ENCODE results near the gene ITIH4.

ITIH4 gene

GRCh38 chr3:52798376-52798977 is 32.0 kb downstream of the ITIH4 start:
- no peaks in the 10 kb centered on the region for H3K4me1 ChIP-seq (ENCODE audit: control insufficient read depth, insufficient read depth, low read length)
- no peaks in the 10 kb centered on the region for H3K9me3 ChIP-seq (ENCODE audit: control insufficient read depth, insufficient read depth, low read length)
- H3K27ac ChIP-seq (ENCODE audit: low read depth, low read length) = no peak overlapping the region
- no peak overlapping the region for H3K9ac ChIP-seq (ENCODE audit: low read depth, low read length)
- no peaks in the 10 kb centered on the region for H3K27me3 ChIP-seq (ENCODE audit: control insufficient read depth, insufficient read depth, low read length)
- H3K36me3 ChIP-seq (ENCODE audit: control insufficient read depth, insufficient read depth, low read length) = no peaks in the 10 kb centered on the region
- no peak overlapping the region for H3K4me3 ChIP-seq (ENCODE audit: low read depth, low read length)

- Histone ChIP-seq H3K9me3 (ENCODE audit: control insufficient read depth, insufficient read depth, low read length) (no peaks in the 10 kb centered on the region), H3K9ac (ENCODE audit: low read depth, low read length) (no peak overlapping the region), H3K36me3 (ENCODE audit: control insufficient read depth, insufficient read depth, low read length) (no peaks in the 10 kb centered on the region), H3K27me3 (ENCODE audit: control insufficient read depth, insufficient read depth, low read length) (no peaks in the 10 kb centered on the region), H3K27ac (ENCODE audit: low read depth, low read length) (no peak overlapping the region), H3K4me3 (ENCODE audit: low read depth, low read length) (no peak overlapping the region), H3K4me1 (ENCODE audit: control insufficient read depth, insufficient read depth, low read length) (no peaks in the 10 kb centered on the region)
These were observed 34.1 kb downstream of the ITIH4 start for GRCh38 chr3:52796411-52796810.

GRCh38 chr3:52795298-52795900 is 35.1 kb downstream of the ITIH4 start:
- no peaks in the 10 kb centered on the region for H3K4me1 ChIP-seq (ENCODE audit: control insufficient read depth, insufficient read depth, low read length)
- no peaks in the 10 kb centered on the region for H3K9me3 ChIP-seq (ENCODE audit: control insufficient read depth, insufficient read depth, low read length)
- no peaks in the 10 kb centered on the region for H3K36me3 ChIP-seq (ENCODE audit: control insufficient read depth, insufficient read depth, low read length)
- no peak overlapping the region for H3K4me3 ChIP-seq (ENCODE audit: low read depth, low read length)
- no peak overlapping the region for H3K9ac ChIP-seq (ENCODE audit: low read depth, low read length)
- no peak overlapping the region for H3K27ac ChIP-seq (ENCODE audit: low read depth, low read length)
- no peaks in the 10 kb centered on the region for H3K27me3 ChIP-seq (ENCODE audit: control insufficient read depth, insufficient read depth, low read length)

- H3K4me3 ChIP-seq (ENCODE audit: low read depth, low read length) = no peak within 1 kb of the TSS
- H3K36me3 ChIP-seq (ENCODE audit: control insufficient read depth, insufficient read depth, low read length) = no peaks in the 10 kb centered on the region
- H3K9me3 ChIP-seq (ENCODE audit: control insufficient read depth, insufficient read depth, low read length) = no peaks in the 10 kb centered on the region
- no peak within 1 kb of the TSS for H3K27ac ChIP-seq (ENCODE audit: low read depth, low read length)
- no peaks in the 10 kb centered on the region for H3K4me1 ChIP-seq (ENCODE audit: control insufficient read depth, insufficient read depth, low read length)
- H3K9ac ChIP-seq (ENCODE audit: low read depth, low read length) = no peak within 1 kb of the TSS
- no peaks in the 10 kb centered on the region for H3K27me3 ChIP-seq (ENCODE audit: control insufficient read depth, insufficient read depth, low read length)
These were observed 35.8 kb downstream of the ITIH4 start, which contains the start of gene ITIH3 for GRCh38 chr3:52794612-52795099. ITIH3 (plus strand) TSS chr3:52794796; CDS start chr3:52794804, 8 bp downstream.

GRCh38 chr3:52793702-52794611 is 36.5 kb downstream of the ITIH4 start:
- H3K4me3 ChIP-seq (ENCODE audit: low read depth, low read length) = no peak overlapping the region
- no peak overlapping the region for H3K27ac ChIP-seq (ENCODE audit: low read depth, low read length)
- no peak overlapping the region for H3K9ac ChIP-seq (ENCODE audit: low read depth, low read length)
- H3K27me3 ChIP-seq (ENCODE audit: control insufficient read depth, insufficient read depth, low read length) = no peaks in the 10 kb centered on the region
- H3K4me1 ChIP-seq (ENCODE audit: control insufficient read depth, insufficient read depth, low read length) = no peaks in the 10 kb centered on the region
- no peaks in the 10 kb centered on the region for H3K36me3 ChIP-seq (ENCODE audit: control insufficient read depth, insufficient read depth, low read length)
- H3K9me3 ChIP-seq (ENCODE audit: control insufficient read depth, insufficient read depth, low read length) = no peaks in the 10 kb centered on the region

- no peaks in the 10 kb centered on the region for H3K4me1 ChIP-seq (ENCODE audit: control insufficient read depth, insufficient read depth, low read length)
These were observed 37.3 kb downstream of the ITIH4 start for GRCh38 chr3:52792961-52793695.

GRCh38 chr3:52792413-52792812 is 38.1 kb downstream of the ITIH4 start:
- Histone ChIP-seq H3K4me1 (ENCODE audit: control insufficient read depth, insufficient read depth, low read length) (no peaks in the 10 kb centered on the region), H3K27me3 (ENCODE audit: control insufficient read depth, insufficient read depth, low read length) (no peaks in the 10 kb centered on the region), H3K27ac (ENCODE audit: low read depth, low read length) (no peak overlapping the region), H3K9ac (ENCODE audit: low read depth, low read length) (no peak overlapping the region), H3K9me3 (ENCODE audit: control insufficient read depth, insufficient read depth, low read length) (no peaks in the 10 kb centered on the region), H3K36me3 (ENCODE audit: control insufficient read depth, insufficient read depth, low read length) (no peaks in the 10 kb centered on the region), H3K4me3 (ENCODE audit: low read depth, low read length) (no peak overlapping the region)

More at GRCh38 chr3:52792961-52793695, 37.3 kb downstream of the ITIH4 start:
- H3K27me3 ChIP-seq (ENCODE audit: control insufficient read depth, insufficient read depth, low read length) = no peaks in the 10 kb centered on the region
- H3K9ac ChIP-seq (ENCODE audit: low read depth, low read length) = no peak overlapping the region
- no peak overlapping the region for H3K4me3 ChIP-seq (ENCODE audit: low read depth, low read length)
- no peaks in the 10 kb centered on the region for H3K36me3 ChIP-seq (ENCODE audit: control insufficient read depth, insufficient read depth, low read length)
- H3K9me3 ChIP-seq (ENCODE audit: control insufficient read depth, insufficient read depth, low read length) = no peaks in the 10 kb centered on the region
- no peak overlapping the region for H3K27ac ChIP-seq (ENCODE audit: low read depth, low read length)

- Histone ChIP-seq H3K27me3 (ENCODE audit: control insufficient read depth, insufficient read depth, low read length) (no peaks in the 10 kb centered on the region), H3K4me3 (ENCODE audit: low read depth, low read length) (no peak overlapping the region), H3K27ac (ENCODE audit: low read depth, low read length) (no peak overlapping the region), H3K9me3 (ENCODE audit: control insufficient read depth, insufficient read depth, low read length) (no peaks in the 10 kb centered on the region), H3K9ac (ENCODE audit: low read depth, low read length) (no peak overlapping the region), H3K4me1 (ENCODE audit: control insufficient read depth, insufficient read depth, low read length) (no peaks in the 10 kb centered on the region), H3K36me3 (ENCODE audit: control insufficient read depth, insufficient read depth, low read length) (no peaks in the 10 kb centered on the region)
These were observed 38.5 kb downstream of the ITIH4 start for GRCh38 chr3:52791928-52792327.

- no peak overlapping the region for H3K27ac ChIP-seq (ENCODE audit: low read depth, low read length)
These were observed 39.1 kb downstream of the ITIH4 start for GRCh38 chr3:52791366-52791765.

GRCh38 chr3:52790741-52791140 is 39.7 kb downstream of the ITIH4 start:
- Histone ChIP-seq H3K4me1 (ENCODE audit: control insufficient read depth, insufficient read depth, low read length) (no peaks in the 10 kb centered on the region), H3K27ac (ENCODE audit: low read depth, low read length) (no peak overlapping the region), H3K36me3 (ENCODE audit: control insufficient read depth, insufficient read depth, low read length) (no peaks in the 10 kb centered on the region), H3K9ac (ENCODE audit: low read depth, low read length) (no peak overlapping the region), H3K27me3 (ENCODE audit: control insufficient read depth, insufficient read depth, low read length) (no peaks in the 10 kb centered on the region), H3K9me3 (ENCODE audit: control insufficient read depth, insufficient read depth, low read length) (no peaks in the 10 kb centered on the region), H3K4me3 (ENCODE audit: low read depth, low read length) (no peak overlapping the region)

More at GRCh38 chr3:52791366-52791765, 39.1 kb downstream of the ITIH4 start:
- Histone ChIP-seq H3K27me3 (ENCODE audit: control insufficient read depth, insufficient read depth, low read length) (no peaks in the 10 kb centered on the region), H3K4me3 (ENCODE audit: low read depth, low read length) (no peak overlapping the region), H3K36me3 (ENCODE audit: control insufficient read depth, insufficient read depth, low read length) (no peaks in the 10 kb centered on the region), H3K9ac (ENCODE audit: low read depth, low read length) (no peak overlapping the region), H3K9me3 (ENCODE audit: control insufficient read depth, insufficient read depth, low read length) (no peaks in the 10 kb centered on the region), H3K4me1 (ENCODE audit: control insufficient read depth, insufficient read depth, low read length) (no peaks in the 10 kb centered on the region)

All from HUES48 (cell line).